GM12878 (cell line): ENCODE data around the gene SALL3. TPM values are rescaled to one million over a fixed set of nuclear protein-coding genes. Genes with fewer than 3 reads are reported as not detected.

Experiments
- ATAC-seq: fragments of 200-7000 bp; cut with Tn5 transposase; 3 replicates; pipeline ENCODE4 v1.9.1; 2020; ENCODE audit warnings: mild to moderate bottlenecking, moderate library complexity
- BruUV-seq: library from RNA; stranded (reverse); fragments of 400-500 nt; replicated peaks from 2 replicates; lab custom pipeline; 2021; lab: Mats Ljungman, UMichigan
- CTCF ChIA-PET: fragments of 300-600 bp; sonication (Branson Sonifier 250); formaldehyde crosslinking; extraction: SDS; loops from one replicate; lab custom pipeline; 2021; ENCODE audit warnings: inconsistent platforms; lab: Yijun Ruan, JAX
- POLR2A ChIA-PET: fragments of 350-600 bp; formaldehyde crosslinking; extraction: SDS; loops from one replicate; lab custom pipeline; 2021; ENCODE audit warnings: inconsistent platforms; lab: Charles Lee
- RAD21 ChIA-PET: fragments of 300-600 bp; sonication (Branson Sonifier 250); formaldehyde crosslinking; loops from one replicate; lab custom pipeline; 2023; ENCODE audit warnings: antibody characterized with exemption; ENCODE audit not compliant: unreplicated experiment; lab: Charles Lee
- SMC1A ChIA-PET: fragments of 300-600 bp; sonication (Branson Sonifier 250); formaldehyde crosslinking; loops from one replicate; lab custom pipeline; 2023; ENCODE audit not compliant: unreplicated experiment, uncharacterized antibody; lab: Charles Lee
- DNase-seq: peaks from one replicate; pipeline ENCODE4 v3.0.0-alpha.2; 2011; ENCODE audit warnings: low read depth, low spot score
- FAIRE-seq: peaks from 3 replicates; lab custom pipeline; 2011; peaks lifted over from hg19 to GRCh38; lab: Jason Lieb, UNC
- H2AFZ ChIP-seq: 2 replicates; pipeline ENCODE4 v1.6.0; 2011; ENCODE audit warnings: low read depth, low read length, control low read depth; ENCODE audit not compliant: control insufficient read depth
- H3K27ac ChIP-seq: 2 replicates; pipeline ENCODE4 v1.5.1; 2011; ENCODE audit warnings: control low read depth; ENCODE audit not compliant: control insufficient read depth, insufficient read depth
- H3K27me3 ChIP-seq, 2 experiments: replicated peaks in 1 of 2; 2 replicates each; pipeline versions ENCODE4 v1.6.0 to v1.6.1; 2011; ENCODE audit warnings: low read length in 1 of 2; ENCODE audit not compliant: control insufficient read depth in 2 of 2, insufficient read depth in 2 of 2
- H3K36me3 ChIP-seq, 2 experiments: 2 replicates each; pipeline ENCODE4 v1.5.1; 2011; ENCODE audit warnings: low read length in 1 of 2; ENCODE audit not compliant: control insufficient read depth in 2 of 2, insufficient read depth in 2 of 2
- H3K4me1 ChIP-seq: 2 replicates; pipeline ENCODE4 v1.6.1; 2011; ENCODE audit warnings: mild to moderate bottlenecking, low read length, moderate library complexity, mixed read lengths; ENCODE audit not compliant: control insufficient read depth, insufficient read depth
- H3K4me2 ChIP-seq: 2 replicates; pipeline ENCODE4 v1.6.0; 2011; ENCODE audit warnings: control low read depth; ENCODE audit not compliant: control insufficient read depth, insufficient read depth
- H3K4me3 ChIP-seq: fragments of 200-600 bp; sonication (generic); 2 replicates; pipeline ENCODE4 v1.5.1; 2016
- H3K79me2 ChIP-seq: 2 replicates; pipeline ENCODE4 v1.6.0; 2011; ENCODE audit warnings: low read length; ENCODE audit not compliant: control insufficient read depth, insufficient read depth
- H3K9ac ChIP-seq: 2 replicates; pipeline ENCODE4 v1.8.0; 2011; ENCODE audit warnings: low read length, control low read depth, mixed read lengths; ENCODE audit not compliant: control insufficient read depth, insufficient read depth
- H3K9me3 ChIP-seq: replicated peaks from 3 replicates; pipeline ENCODE4 v1.5.1; 2011; ENCODE audit warnings: mild to moderate bottlenecking, low read length; ENCODE audit not compliant: control insufficient read depth, insufficient read depth
- H4K20me1 ChIP-seq: 2 replicates; pipeline ENCODE4 v1.6.0; 2011; ENCODE audit not compliant: control insufficient read depth, insufficient read depth
- EP300 ChIP-seq, 2 experiments: fragments of 150-350 bp in 1 of 2; IDR thresholded peaks; 2 replicates each; pipeline ENCODE4 v1.6.1; 2011 to 2012; ENCODE audit warnings: low read depth in 2 of 2, low read length in 2 of 2, borderline replicate concordance in 1 of 2, improper control_type of control experiment in 1 of 2, inconsistent platforms in 1 of 2; ENCODE audit not compliant: control insufficient read depth in 1 of 2
- MLLT1 ChIP-seq: fragments of 450-650 bp; IDR thresholded peaks from 2 replicates; pipeline ENCODE4 v1.6.1; 2016; ENCODE audit warnings: mild to moderate bottlenecking
- MYB ChIP-seq: fragments of 150-350 bp; IDR thresholded peaks from 2 replicates; pipeline ENCODE4 v1.6.1; 2014; ENCODE audit warnings: mild to moderate bottlenecking, low read depth, low read length, borderline replicate concordance
- REST ChIP-seq: IDR thresholded peaks from 2 replicates; pipeline ENCODE4 v1.6.1; 2012; ENCODE audit warnings: mild to moderate bottlenecking, low read depth, low read length
- SPI1 ChIP-seq: IDR thresholded peaks from 2 replicates; pipeline ENCODE4 v1.6.1; 2011; ENCODE audit warnings: low read depth, mild to moderate bottlenecking, low read length, moderate library complexity, borderline replicate concordance; ENCODE audit not compliant: insufficient read depth
- TBL1XR1 ChIP-seq: IDR thresholded peaks from 2 replicates; pipeline ENCODE4 v1.6.1; 2012; ENCODE audit warnings: low read depth, low read length, improper control_type of control experiment
- TCF12 ChIP-seq: IDR thresholded peaks from 2 replicates; pipeline ENCODE4 v1.6.1; 2011; ENCODE audit warnings: low read depth, mild to moderate bottlenecking, low read length
- YBX1 ChIP-seq: fragments of 450-650 bp; IDR thresholded peaks from 2 replicates; pipeline ENCODE4 v1.6.1; 2016; ENCODE audit warnings: antibody characterized with exemption
- YY1 ChIP-seq: IDR thresholded peaks from 2 replicates; pipeline ENCODE4 v1.6.1; 2011; ENCODE audit warnings: low read depth, mild to moderate bottlenecking, low read length
- ZNF384 ChIP-seq: IDR thresholded peaks from 2 replicates; pipeline ENCODE4 v1.6.1; 2012; ENCODE audit warnings: low read depth, mild to moderate bottlenecking, low read length, improper control_type of control experiment, borderline replicate concordance
- WGBS: methylation state at CpG from one replicate; pipeline ENCODE4 v1.1.6; 2016; ENCODE audit warnings: low lambda C conversion rate; ENCODE audit not compliant: insufficient replicate concordance, insufficient coverage; ENCODE audit errors: missing lambda C conversion rate; 5-methylcytosine and 5-hydroxymethylcytosine counted together
- in situ Hi-C: fragments of 300-500 bp; cut with MboI; formaldehyde crosslinking; loops from 9 replicates; pipeline ENCODE4 v1.14.3; 2018; ENCODE audit warnings: mixed read lengths
- intact Hi-C: fragments of 100-400 bp; cut with micrococcal nuclease; formaldehyde crosslinking; loops from one replicate; pipeline ENCODE4 v1.14.2; 2022; ENCODE audit not compliant: unreplicated experiment
- polyA plus RNA-seq, 11 experiments: library from polyadenylated mRNA; depleted of rRNA in 4 of 11; unstranded in 6 of 11; stranded (reverse) in 5 of 11; fragments of >200 nt; fragmentation: Nextera tagmentation in 4 of 11; fragmentation: Illumina TruSeq in 1 of 11; extraction: Ambion mirVana in 4 of 11; extraction: Trizol in 1 of 11; gene quantifications; 1 replicate in 1 of 11; 2 replicates in 10 of 11; pipeline versions ENCODE4 v1.2.1 to v1.2.3, GENCODE V29; 2011 to 2016; ENCODE audit warnings: inconsistent platforms in 2 of 11, missing spikeins in 2 of 11, low read depth in 1 of 11
- total RNA-seq, 4 experiments: library from RNA; depleted of rRNA in 3 of 4; stranded (reverse); fragments of >200 nt in 3 of 4; fragmentation: Illumina TruSeq in 1 of 4; extraction: Trizol in 1 of 4; gene quantifications; 2 replicates each; pipeline versions ENCODE4 v1.2.1 to v1.2.3, GENCODE V29; 2013 to 2021

Gene SALL3
- total and polyA plus RNA-seq, 10 of the 15 experiments (the other 5 are each of a cell fraction or from before 2014, with no cell fraction given): 0.01 to 0.10 (median 0.07) TPM; not detected in 7

- Histone ChIP-seq H3K4me2 (no peak overlapping the region), H2AFZ (no peak overlapping the region), H3K27ac (no peak overlapping the region), H3K27me3 (no peaks in the 10 kb centered on the region; a peak in 1 of 4 replicates), H3K4me1 (no peaks in the 10 kb centered on the region), H4K20me1 (no peaks in the 10 kb centered on the region), H3K4me3 (no peak overlapping the region), H3K36me3 (no peaks in the 10 kb centered on the region), H3K79me2 (no peaks in the 10 kb centered on the region), H3K9me3 (no peaks in the 10 kb centered on the region; the same call in 2 of the 3 replicates), H3K9ac (no peak overlapping the region)
- in situ Hi-C loops (no loop called here), intact Hi-C loops (no loop called here)
- ChIA-PET RAD21 (no interaction called here), SMC1A (no interaction called here), CTCF (no interaction called here), POLR2A (no interaction called here)
- BruUV-seq: no TSS peak
- DNase-seq (no peak), FAIRE-seq (no peak), ATAC-seq (no peak)
- WGBS: 42% methylated on average over 12 of the region's 12 CpGs
- TF ChIP-seq YY1 (no peak), MYB (no peak), EP300 (IDR thresholded peaks at IDR 0.05; ENCODE audit: borderline replicate concordance in 1 of 2, control insufficient read depth in 1 of 2, low read depth in 2 of 2, low read length in 2 of 2) (no peak), SPI1 (no peak), TBL1XR1 (no peak), ZNF384 (no peak), YBX1 (no peak), MLLT1 (no peak), REST (no peak), TCF12 (no peak)
Measured at GRCh38 chr18:79018911-79019310, 39.3 kb downstream of the SALL3 start.
